GM10847 (cell line): Measurements from ENCODE around the gene HOXD4.

Experiments used
- POLR2A ChIP-seq: IDR thresholded peaks from 2 replicates; pipeline ENCODE4 v1.6.1; 2011; ENCODE audit not compliant: insufficient read length; ENCODE audit errors: extremely low read depth

HOXD4 gene

GRCh38 chr2:176140513-176141317 lies 10.6 kb upstream of the HOXD4 start:
- TF ChIP-seq POLR2A = no peak

- TF ChIP-seq POLR2A = no peak
These were observed 9.1 kb upstream of the HOXD4 start for GRCh38 chr2:176142281-176142680.

- TF ChIP-seq POLR2A = no peak
These were observed 6.0 kb upstream of the HOXD4 start for GRCh38 chr2:176145085-176145969.

GRCh38 chr2:176146101-176146500 lies 5.2 kb upstream of the HOXD4 start:
- TF ChIP-seq POLR2A = no peak

GRCh38 chr2:176146645-176147044 lies 4.7 kb upstream of the HOXD4 start:
- TF ChIP-seq POLR2A = no peak

- no peak for TF ChIP-seq POLR2A
These were observed 4.0 kb upstream of the HOXD4 start for GRCh38 chr2:176147210-176147799.

GRCh38 chr2:176147800-176148496 lies 3.4 kb upstream of the HOXD4 start:
- no peak for TF ChIP-seq POLR2A

- TF ChIP-seq POLR2A = no peak
These were observed 2.5 kb upstream of the HOXD4 start for GRCh38 chr2:176148751-176149421.

- TF ChIP-seq POLR2A = no peak
These were observed 1.8 kb upstream of the HOXD4 start for GRCh38 chr2:176149481-176149938.

GRCh38 chr2:176149939-176150583 lies 1.3 kb upstream of the HOXD4 start:
- TF ChIP-seq POLR2A = no peak

- no peak for TF ChIP-seq POLR2A
These were observed 537 bp upstream of the HOXD4 start for GRCh38 chr2:176150584-176151441.

- TF ChIP-seq POLR2A = no peak
These were observed 1.2 kb downstream of the HOXD4 start for GRCh38 chr2:176152350-176153181.
